GM21737 (cell line): ENCODE measurements around the gene SAMD8.

Experiments used
- ATAC-seq: cut with Tn5 transposase; IDR thresholded peaks from one replicate; pipeline ENCODE4 v1.9.1; 2021; ENCODE audit warnings: mild to moderate bottlenecking, moderate library complexity; ENCODE audit not compliant: unreplicated experiment

The SAMD8 gene

GRCh38 chr10:75084834-75085384 is 26.5 kb upstream of the SAMD8 start:
- ATAC-seq = no peak

GRCh38 chr10:75086278-75086934 is 25.1 kb upstream of the SAMD8 start:
- ATAC-seq = no peak

GRCh38 chr10:75088640-75089039 is 22.8 kb upstream of the SAMD8 start:
- ATAC-seq = no peak

GRCh38 chr10:75089634-75090033 is 21.8 kb upstream of the SAMD8 start:
- no peak for ATAC-seq

- ATAC-seq = no peak
Measured at GRCh38 chr10:75091146-75091545, 20.3 kb upstream of the SAMD8 start.

GRCh38 chr10:75094465-75094864 is 17.0 kb upstream of the SAMD8 start:
- ATAC-seq = no peak

GRCh38 chr10:75095631-75096030 is 15.8 kb upstream of the SAMD8 start:
- ATAC-seq = no peak

GRCh38 chr10:75096749-75097148 is 14.7 kb upstream of the SAMD8 start:
- no peak for ATAC-seq

GRCh38 chr10:75097666-75098285 is 13.7 kb upstream of the SAMD8 start:
- ATAC-seq = no peak

- ATAC-seq = no peak
Measured at GRCh38 chr10:75098902-75099673, 12.4 kb upstream of the SAMD8 start.

GRCh38 chr10:75099952-75100763 is 11.3 kb upstream of the SAMD8 start:
- peak; percentile 73 for ATAC-seq

GRCh38 chr10:75100764-75101291 is 10.6 kb upstream of the SAMD8 start:
- no peak for ATAC-seq

GRCh38 chr10:75101416-75102251 is 9.8 kb upstream of the SAMD8 start:
- ATAC-seq = no peak

- no peak for ATAC-seq
Measured at GRCh38 chr10:75102830-75103673, 8.4 kb upstream of the SAMD8 start.

GRCh38 chr10:75103881-75104686 is 7.4 kb upstream of the SAMD8 start:
- no peak for ATAC-seq

GRCh38 chr10:75104842-75105241 is 6.6 kb upstream of the SAMD8 start:
- no peak for ATAC-seq

- ATAC-seq = no peak
Measured at GRCh38 chr10:75105576-75106197, 5.8 kb upstream of the SAMD8 start.

GRCh38 chr10:75106242-75106641 is 5.2 kb upstream of the SAMD8 start:
- no peak for ATAC-seq
